GM21576 (cell line): ENCODE results near the gene PRIM1.
"Not testable (repeated sequence)": the region's sequence is repeated elsewhere in the genome, so short reads cannot be mapped to it uniquely, and the experiment has no call there.

Source experiments
- ATAC-seq: cut with Tn5 transposase; IDR thresholded peaks from one replicate; pipeline ENCODE4 v1.9.1; 2021; ENCODE audit warnings: mild to moderate bottlenecking, moderate library complexity; ENCODE audit not compliant: unreplicated experiment

Gene PRIM1

GRCh38 chr12:56718636-56719035 is 33.5 kb downstream of the PRIM1 start:
- ATAC-seq = no peak

GRCh38 chr12:56718149-56718548 is 34.0 kb downstream of the PRIM1 start:
- no peak for ATAC-seq

DNA sequence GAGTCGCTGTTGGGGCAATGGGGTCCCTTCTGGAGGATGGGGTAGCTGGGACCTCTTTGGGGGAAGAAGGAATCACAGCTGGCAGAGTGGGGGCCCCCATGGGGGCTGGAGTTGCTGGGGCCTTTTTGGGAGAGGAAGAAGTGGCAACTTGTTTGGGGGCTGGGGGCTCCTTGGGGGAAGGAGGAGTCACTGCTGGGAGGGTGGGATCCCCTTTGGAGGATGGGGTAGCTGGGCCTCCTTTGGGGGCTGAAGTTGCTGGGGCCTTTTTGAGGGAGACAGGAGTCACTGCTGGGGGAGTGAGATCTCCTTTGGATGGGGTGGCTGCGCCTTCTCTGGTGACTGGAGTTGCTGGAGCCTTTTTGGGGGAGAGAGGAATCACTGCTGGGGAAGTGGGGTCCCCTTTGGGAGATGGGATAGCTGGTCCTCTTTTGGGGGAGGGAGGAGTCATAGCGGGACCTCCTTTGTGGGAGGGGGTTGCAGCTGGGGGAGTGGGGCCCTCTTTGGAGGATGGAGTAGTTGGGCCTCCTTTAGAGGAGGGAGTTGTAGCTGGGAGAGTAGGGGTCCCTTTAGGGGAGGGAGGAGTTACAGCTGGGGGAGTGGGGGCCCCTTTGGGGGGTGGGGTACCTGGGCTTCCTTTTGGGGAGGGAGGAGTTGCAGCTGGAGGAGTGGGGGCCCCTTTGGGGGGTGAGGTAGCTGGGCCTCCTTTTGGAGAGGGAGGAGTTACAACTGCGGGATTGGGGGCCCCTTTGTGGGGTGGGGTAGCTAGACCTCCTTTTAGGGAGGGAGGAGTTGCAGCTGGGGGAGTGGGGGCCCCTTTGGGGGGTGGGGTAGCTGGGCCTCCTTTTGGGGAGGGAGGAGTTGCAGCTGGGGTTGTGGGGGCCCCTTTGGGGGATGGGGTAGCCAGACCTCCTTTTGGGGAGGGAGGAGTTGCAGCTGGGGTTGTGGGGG is 34.9 kb downstream of the PRIM1 start:
- no peak for ATAC-seq

- no peak for ATAC-seq
Measured at GRCh38 chr12:56716458-56716857, 35.7 kb downstream of the PRIM1 start.

GRCh38 chr12:56715798-56716197 is 36.3 kb downstream of the PRIM1 start:
- ATAC-seq = no peak

GRCh38 chr12:56714431-56714929 is 37.6 kb downstream of the PRIM1 start:
- ATAC-seq = no peak

- no peak for ATAC-seq
Measured at GRCh38 chr12:56713345-56713744, 38.8 kb downstream of the PRIM1 start.

- ATAC-seq = no peak
Measured at GRCh38 chr12:56709759-56710376, 42.3 kb downstream of the PRIM1 start.

DNA sequence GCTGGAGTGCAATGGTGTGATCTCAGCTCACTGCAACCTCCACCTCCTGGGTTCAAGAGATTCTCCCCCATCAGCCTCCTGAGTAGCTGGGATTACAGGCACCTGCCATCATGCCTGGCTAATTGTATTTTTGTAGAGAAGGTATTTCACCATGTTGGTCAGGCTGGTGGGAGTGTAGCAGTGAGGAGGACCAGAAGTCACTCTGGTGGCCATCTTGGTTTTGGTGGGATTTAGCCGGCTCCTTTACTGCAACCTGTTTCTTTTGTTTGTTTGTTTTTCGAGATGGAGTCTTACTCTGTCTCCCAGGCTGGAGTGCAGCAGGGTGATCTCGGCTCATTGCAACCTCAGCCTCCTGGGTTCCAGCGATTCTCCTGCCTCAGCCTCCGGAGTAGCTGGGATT is 47.6 kb downstream of the PRIM1 start:
- not testable (repeated sequence) for ATAC-seq

DNA sequence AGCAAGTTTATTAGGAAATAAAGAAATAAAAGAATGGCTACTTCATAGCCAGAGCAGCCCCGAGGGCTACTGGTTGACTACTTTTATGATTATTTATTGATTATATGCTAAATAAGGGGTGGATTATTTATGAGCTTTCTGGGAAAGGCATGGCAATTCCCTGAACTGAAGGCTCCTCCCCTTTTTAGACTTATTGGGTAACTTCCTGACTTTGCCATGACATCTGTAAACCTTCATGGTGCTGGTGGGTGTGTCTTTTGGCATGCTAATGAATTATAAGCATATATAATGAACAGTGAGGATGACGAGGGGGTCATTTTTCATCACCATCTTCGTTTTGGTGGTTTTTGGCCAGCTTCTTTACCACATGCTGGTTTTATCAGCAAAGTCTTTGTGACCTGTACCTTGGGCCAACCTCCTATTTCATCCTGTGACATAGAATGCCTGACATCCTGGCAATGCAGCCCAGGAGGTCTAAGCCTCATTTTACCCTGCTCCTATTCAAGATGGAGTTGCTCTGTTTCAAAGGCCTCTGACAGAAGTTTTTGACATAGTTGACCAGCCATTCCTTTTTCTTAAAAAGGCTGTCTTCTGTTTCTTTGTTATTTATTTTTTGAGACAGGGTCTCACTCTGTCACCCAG is 53.0 kb downstream of the PRIM1 start:
- ATAC-seq = no peak

GRCh38 chr12:56695327-56696101 is 56.6 kb downstream of the PRIM1 start:
- ATAC-seq = no peak

- no peak for ATAC-seq
Measured at GRCh38 chr12:56694161-56694560, 58.0 kb downstream of the PRIM1 start.

GRCh38 chr12:56688846-56689109 is 63.3 kb downstream of the PRIM1 start:
- no peak for ATAC-seq

DNA sequence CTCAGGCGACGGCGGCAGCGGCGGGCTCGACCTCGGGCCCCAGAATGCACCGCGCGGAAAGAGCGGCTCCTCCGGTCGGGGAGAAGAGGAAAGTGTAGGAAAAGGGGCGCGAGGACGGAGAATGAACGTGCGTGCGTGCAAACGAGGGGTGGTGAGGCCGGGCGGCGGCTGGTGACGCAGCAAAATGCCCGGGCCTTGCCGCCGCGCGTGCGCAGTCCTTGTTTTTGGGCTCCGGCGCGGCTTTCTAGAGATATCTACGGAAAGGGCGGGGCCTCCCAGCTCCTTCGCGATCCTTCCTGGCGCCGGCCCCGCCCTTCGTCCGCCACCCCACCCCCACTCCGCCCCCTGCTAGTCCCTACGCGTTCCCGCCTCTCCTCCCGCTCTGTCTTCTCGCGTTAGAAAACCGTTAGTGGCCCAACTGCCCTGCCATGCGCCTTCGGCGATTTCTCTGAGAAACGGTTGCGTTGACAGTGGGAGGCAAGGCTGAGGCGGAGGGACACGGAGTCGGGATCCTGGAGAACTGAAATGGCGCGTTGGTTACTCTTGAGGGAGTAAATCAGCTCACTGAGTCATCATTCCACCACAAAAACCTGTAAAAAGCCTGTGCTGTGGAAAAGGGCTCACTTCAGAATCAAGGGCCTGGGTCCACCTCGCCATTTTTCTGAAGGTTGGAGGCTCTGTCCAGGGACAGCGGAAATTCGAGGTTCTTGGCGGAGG is 63.8 kb downstream of the PRIM1 start, which contains the start of gene PTGES3:
TSS of gene PTGES3 (minus strand) at position 156 of the 717 bp plus-strand sequence. CDS start 285 bp downstream, outside the sequence.
- ATAC-seq = peak; percentile 63

- peak; percentile 3 for ATAC-seq
Measured at GRCh38 chr12:56687223-56688128, 64.6 kb downstream of the PRIM1 start.

GRCh38 chr12:56684745-56685359 is 67.3 kb downstream of the PRIM1 start:
- no peak for ATAC-seq

GRCh38 chr12:56682323-56682722 is 69.8 kb downstream of the PRIM1 start:
- no peak for ATAC-seq
